HG03175 (cell line): Measurements from ENCODE around the gene IFNLR1.

Experiments used
- ATAC-seq: cut with Tn5 transposase; IDR thresholded peaks from one replicate; pipeline ENCODE4 v1.9.1; 2021; ENCODE audit warnings: mild to moderate bottlenecking, moderate library complexity; ENCODE audit not compliant: unreplicated experiment

IFNLR1 gene

DNA sequence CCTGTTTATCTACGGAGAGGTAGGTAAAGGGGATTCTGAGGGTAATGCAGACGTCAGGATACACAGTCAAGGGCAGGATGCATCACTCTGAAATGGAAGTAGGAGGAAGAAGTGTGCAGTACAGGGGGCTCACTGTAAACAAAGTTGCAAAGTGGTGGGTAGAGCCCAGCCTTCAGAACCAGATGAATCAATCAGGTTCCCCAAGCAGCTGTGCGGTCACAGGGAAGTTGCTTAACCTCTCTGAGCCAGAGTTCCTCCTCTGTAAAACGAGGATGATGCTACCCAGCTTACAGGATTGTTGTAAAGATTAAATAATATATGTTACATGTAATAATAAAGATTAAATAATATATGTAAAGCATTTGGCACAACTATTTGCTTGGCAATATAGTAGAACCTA, 61.6 kb downstream of the IFNLR1 start:
- no peak for ATAC-seq

DNA sequence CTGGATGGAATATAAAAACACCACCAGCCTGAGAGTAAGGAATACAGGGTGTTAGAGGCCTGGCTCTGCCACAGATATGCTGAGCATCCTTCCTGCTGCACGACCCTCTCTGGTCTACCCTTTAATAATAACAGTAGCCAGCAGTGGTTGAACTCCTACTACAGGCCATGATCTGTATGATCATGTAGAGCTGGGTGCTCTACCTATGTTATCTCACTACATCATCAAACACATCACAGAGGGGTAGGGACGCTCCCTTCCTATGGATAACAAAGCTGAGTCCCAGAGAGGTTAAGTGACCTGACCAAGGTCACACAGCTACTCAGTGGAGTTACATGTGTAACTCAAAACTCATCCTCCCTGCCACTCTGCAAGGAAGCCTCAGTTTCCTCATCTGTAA, 62.1 kb downstream of the IFNLR1 start:
- no peak for ATAC-seq

DNA sequence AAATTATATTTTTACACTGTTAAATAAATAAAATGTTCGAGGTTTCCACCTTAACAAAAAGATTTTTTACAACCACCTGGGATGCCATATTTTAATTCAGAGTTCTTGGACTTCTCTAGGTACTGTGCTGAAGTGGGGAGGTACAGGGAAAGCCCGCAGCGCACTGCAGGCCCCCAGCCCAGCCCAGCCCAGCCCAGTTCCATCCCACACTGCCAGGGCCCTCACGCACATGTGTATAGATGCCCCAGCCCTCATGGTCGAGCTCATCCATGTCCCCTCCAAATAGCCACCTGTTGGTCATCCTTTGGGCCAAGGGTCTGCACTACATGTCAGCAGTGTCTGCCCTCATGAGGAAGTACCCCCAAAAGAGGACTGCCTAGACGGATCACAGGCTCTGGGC, 63.5 kb downstream of the IFNLR1 start:
- ATAC-seq = no peak

DNA sequence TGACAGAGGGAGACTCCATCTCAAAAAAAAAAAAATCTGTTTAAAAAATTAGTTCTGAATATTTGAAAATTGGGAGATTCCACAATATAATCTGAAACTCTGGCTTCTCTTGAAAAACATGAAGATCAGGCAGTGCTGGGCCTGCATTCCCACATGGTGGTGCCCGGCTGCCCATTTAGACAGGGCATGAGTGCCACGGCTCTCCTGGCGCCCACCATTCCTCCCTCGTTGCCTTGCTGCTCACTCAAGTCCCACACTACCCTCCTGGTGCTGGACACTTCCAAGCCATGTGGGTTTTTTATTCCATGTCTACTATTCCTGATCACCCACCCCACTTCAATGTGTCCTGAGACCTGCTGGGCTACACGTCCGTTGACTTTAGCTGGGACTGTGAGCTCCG, 64.3 kb downstream of the IFNLR1 start:
- no peak for ATAC-seq

DNA sequence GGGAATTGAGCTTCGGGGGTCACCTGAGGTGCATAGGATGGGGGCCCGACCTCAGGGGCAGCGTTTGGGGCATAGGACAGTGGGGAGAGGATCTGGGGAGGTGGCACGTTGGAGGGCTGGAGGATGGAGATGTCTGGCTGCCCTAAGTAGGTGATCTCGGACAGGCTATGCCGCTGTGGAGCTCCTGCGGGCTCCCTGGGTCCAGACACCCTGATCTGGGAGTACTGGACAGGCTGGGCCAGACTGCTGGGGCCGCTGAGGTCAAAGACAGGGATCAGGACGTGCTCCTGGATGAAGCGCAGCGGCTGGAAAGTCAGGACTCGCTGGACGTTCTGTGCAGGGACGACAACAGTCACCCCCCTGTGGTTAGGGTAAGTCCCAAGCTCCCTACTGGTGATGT, 65.7 kb downstream of the IFNLR1 start:
- no peak for ATAC-seq

DNA sequence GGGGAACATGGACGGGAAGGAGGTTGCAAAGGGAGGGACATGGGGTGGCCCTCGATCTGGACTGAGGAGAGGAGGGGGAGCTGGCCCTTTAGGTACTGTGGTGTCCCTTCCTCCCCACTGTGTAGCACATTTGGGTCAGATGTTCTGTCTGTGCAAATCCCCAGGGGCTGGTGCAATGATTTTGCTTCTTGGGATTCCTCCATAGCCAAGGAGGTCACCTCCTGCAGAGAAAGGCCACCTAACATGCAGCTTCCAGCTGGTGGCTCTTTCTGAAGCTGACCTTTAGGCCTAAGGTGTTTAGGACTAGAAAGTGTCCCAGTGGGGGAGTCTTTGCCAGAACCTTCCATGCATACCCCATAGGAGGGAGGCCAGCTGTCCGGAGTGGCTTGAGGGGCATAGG, 66.1 kb downstream of the IFNLR1 start:
- ATAC-seq = no peak

DNA sequence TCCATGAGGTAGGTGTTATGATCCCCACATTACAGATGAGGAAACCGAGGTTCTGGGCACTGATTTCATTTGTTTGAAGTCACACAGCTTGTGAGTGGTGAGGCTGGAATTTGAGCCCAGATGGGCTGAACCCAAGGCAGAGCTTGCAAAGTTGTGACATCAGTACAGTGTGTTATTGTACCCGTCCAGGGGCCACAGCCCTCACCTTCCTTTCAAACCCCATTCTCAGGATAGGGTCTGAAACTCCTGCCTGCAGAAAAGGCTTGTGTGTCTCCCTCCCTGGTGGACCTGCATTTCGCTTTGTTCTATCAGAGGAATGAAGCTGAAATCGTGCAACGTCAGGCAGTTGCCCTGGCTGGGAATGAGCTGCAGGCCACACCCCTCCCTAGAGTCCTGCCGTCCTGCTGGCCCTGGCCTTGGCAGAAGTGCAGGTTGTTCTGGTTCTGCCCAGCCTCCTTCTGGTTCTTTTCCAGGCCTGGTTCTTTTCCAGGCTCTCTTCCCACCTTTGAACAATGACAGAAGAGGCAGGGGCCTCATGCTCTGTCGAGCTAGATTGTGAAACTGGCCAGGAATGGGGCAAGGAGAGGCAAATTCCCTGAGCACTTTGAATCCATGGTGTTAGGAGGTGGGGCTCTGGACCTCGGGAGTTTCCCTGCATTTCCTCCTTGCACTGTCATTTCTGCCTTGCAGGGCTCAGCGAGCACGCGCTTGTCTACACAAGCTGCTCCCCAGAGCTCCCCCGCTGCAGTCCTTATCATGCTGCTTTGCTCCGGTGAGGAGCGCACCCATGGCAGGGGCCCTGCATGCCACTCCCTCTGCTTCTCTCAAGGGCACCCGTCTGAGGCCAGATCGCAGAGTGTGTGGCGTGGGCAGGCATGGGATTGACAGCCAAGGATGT, 67.0 kb downstream of the IFNLR1 start:
- ATAC-seq = no peak

DNA sequence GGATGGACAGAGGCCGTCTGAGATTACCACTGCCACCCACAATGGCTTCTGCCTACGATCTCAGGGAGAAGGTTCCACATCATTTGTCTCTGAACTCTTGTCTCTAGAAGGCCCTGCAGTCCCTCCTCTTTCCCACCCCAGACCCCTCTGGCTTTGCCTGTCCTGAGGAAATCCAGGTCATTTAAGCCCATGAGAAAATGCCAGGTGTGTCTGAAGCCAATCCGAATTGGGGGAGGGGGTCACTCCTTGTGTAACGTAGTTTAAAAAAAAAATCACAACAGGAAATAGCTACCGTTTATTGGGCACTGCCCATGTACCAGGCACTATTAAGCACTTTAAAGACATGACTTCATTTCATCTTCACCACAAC, 67.6 kb downstream of the IFNLR1 start:
- ATAC-seq = no peak

DNA sequence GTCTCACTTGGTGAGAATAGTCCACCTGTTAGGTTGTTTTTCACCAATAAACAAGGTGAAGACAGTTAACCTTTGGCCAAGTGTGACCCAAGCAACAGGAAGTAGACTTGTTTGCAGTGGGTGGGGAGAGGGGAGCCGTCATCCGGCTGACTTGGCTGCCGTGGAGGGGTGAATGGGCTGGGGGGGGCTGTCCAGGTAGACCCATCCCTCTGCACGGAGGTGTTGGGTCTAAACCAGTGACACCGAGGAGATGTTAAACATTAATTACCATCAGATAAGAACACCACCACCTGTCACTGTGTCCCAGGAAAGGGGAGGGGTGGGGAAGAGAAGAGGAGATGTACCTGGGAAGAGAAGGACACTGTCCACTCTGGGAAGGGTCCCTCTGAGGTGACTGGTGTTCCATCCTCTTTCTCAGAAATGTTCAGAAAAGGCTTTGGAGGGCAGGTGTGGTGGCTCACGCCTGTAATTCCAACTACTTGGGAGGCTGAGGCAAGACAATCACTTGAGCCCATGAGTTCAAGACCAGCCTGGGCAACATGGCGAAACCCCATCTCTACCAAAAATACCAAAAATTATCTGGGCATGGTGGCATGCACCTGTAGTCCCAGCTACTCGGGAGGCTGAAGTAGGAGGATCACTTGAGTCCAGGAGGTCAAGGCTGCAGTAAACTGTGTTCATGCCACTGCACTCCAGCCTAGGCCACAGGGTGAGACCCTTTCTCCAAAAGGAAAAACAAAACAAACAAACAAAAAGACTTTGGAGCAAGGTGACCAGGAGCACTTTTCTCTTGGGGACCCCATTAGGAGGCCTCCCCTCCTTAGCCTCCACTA, 68.5 kb downstream of the IFNLR1 start:
- no peak for ATAC-seq

DNA sequence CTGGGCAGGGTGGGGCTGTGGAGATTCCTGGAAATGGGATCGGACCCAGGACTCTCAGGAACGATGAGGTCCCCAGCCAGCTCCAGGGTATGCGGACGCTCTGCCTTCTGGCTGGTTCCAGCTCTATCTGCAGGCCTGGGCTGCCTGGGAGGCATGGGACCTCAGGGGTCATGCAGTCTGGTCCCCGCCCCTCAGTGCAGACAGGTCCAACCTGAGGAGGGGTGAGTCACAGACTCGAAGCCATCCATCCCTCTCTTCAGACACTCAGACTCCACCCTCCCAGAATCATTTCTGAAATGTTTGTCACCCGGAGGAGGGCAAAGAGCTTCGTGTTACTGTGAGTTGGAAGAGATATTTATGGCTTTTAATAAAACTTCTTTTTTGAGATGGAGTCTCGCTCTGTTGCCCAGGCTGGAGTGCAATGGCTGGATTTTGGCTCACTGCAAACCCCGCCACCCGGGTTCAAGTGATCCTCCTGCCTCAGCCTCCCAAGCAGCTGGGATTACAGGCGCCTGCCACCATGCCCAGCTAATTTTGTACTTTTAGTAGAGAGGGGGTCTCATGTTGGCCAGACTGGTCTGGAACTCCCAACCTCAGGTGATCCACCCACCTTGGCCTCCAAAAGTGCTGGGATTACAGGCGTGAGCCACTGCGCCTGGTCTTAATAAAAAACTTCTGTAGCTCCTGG, 69.2 kb downstream of the IFNLR1 start:
- ATAC-seq = no peak

DNA sequence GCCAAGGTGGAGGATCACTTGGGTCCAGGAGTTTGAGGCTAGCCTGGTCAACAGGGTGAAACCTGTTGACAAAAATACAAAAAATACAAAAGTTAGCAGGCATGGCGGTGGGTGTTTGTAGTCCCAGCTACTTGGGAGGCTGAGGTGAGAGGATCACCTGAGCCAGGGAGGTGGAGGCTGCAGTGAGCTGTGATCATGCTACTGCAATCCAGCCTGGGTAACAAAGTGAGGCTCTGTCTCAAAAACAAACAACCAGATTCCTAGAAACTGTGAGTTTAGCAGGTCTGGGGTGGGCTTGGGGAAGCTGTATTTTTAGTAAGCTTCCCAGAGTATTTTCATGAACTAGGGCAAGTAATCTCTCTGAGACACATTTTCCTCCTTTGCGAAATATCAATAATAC, 70.0 kb downstream of the IFNLR1 start:
- ATAC-seq = no peak

DNA sequence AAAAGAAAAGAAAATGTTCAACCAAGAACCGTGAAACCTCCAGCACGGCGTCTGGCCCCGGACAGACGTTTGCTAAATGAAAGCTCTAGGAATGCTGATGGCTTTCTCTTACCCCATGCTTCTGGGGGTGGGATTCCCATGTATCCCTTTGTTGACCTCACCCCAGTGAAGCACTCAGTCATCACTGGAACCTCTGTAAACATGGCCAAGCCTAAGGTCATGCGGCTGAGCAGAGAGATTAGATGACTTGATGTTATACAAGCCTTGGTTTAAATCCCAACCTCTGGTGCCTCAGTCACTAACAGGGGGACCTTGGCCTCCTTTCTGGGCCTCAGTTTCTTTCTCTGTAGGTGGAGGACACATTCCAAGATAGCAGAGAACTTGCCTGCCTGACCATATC, 72.3 kb downstream of the IFNLR1 start:
- ATAC-seq = no peak

DNA sequence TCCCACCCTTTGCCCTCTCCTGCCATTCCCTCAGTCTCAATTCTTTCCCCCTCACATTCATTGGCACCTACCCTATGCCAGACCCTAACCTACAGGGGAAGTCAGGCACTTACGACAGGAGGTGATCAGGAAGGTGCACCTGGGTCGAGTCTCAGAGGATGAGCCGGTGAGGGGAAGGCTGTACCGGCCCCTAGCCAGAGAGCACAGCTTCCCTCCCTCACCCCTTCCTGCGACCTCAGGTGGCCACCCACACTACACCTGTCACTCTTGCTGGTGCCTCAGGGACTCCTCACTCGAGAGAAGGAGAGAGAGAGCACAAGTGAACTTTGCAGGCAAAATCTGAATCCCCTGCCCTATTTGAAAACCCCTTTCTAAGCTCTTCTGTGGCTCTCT, 73.5 kb downstream of the IFNLR1 start:
- ATAC-seq = no peak

DNA sequence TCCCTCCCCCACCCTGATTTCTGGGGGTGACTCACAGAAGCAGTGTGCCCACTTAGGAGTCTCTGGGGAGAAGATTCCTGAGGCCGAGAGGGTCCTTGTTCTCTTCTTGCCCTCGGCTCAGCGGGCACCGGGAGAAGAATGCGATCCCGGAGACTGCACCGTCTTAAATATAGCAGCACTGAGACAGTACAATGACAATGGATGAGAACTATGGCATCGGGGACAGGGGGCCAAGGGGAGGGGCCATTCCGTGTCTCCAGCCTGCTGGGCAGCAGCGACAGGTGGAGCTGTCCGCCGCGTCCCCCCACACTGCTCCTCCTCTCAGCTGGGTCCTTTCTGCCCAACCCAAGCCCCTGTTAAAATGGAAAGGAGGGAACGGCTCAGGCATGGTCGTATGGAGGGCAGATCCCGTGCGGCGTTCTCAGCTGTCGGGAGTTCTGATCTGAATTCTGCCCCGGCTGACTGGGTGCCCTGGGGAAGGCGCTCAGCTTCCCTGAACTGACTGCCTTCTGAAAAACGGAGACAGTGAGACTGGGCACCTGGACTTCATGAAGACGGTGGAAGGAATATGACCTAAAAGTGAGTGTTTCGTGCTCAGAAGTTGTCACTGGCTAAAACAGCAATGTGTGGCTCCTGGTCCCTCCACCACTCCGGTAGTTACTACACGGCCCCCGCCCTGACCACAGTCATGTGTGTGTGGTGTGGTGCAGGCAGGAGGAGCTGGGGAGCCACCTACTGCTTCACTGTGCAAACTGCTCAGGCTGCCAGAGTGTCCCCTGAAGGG, 74.9 kb downstream of the IFNLR1 start, which contains the start of gene MYOM3:
TSS of gene MYOM3 (minus strand) at position 140 of the 784 bp plus-strand sequence. CDS start 3,499 bp downstream, outside the sequence.
- no peak for ATAC-seq

DNA sequence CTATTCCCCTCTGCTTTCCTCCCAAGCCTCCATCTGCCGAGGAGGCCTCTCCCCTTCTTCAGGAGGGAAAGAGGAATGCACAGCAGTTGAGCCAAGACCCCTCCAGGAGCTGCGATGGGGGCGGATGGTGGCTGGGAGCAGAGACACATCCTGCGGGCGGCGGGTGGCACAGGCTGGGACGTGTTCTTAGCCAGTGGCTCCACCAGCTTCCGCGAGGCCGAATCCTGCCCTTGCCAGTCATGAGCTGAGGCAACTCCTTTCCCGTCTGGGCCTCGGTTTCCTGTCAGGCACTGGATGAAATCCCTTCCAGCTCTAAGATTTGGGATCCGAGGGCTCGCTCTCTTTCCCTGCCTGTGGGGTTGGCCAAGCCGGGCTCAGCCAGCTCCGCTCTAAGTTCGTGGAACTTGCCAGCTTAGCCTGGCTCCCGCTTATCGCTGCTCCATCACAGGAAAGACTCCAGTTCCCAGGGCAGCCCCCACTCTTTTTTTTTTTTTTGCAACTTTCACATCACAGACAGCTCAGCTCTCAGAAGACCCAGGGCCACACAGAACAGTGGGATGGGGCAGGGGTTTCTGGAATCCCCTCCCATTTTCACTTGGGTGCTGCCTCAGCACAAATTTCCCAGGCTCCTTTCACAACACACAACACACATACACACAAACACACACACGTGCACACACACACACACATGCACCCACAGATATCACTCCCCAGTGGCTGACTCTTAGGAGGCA, 75.7 kb downstream of the IFNLR1 start:
- no peak for ATAC-seq

DNA sequence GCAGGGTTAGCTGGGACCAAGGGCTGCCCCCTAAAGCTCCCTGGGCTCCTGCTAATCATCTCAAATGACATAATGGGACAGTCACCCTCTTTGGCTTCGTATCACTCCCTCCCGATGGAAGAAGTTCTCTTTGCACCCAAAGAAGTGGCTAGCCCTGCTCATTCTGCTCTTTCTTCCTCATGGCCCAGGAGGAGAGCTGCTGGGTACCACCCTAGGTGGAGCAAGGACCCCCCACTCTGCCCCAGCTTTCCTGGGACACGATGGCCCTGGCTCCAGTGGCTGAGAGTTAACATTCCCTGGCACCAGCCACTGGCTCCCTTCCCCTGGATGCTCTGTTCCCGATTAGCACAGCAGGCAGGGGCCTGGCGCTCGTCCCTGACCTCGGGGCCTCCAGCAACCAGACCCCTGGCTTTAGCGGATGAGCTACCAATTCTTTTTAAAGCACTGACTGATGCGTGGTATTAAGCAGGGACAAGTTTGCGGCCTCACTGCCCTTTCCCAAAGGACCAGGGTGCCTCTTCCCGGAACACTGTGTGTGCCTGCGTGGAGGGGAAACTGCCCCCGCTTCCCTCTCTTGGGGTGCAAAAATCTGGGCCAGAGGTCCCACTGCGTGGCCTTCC, 76.3 kb downstream of the IFNLR1 start:
- no peak for ATAC-seq

DNA sequence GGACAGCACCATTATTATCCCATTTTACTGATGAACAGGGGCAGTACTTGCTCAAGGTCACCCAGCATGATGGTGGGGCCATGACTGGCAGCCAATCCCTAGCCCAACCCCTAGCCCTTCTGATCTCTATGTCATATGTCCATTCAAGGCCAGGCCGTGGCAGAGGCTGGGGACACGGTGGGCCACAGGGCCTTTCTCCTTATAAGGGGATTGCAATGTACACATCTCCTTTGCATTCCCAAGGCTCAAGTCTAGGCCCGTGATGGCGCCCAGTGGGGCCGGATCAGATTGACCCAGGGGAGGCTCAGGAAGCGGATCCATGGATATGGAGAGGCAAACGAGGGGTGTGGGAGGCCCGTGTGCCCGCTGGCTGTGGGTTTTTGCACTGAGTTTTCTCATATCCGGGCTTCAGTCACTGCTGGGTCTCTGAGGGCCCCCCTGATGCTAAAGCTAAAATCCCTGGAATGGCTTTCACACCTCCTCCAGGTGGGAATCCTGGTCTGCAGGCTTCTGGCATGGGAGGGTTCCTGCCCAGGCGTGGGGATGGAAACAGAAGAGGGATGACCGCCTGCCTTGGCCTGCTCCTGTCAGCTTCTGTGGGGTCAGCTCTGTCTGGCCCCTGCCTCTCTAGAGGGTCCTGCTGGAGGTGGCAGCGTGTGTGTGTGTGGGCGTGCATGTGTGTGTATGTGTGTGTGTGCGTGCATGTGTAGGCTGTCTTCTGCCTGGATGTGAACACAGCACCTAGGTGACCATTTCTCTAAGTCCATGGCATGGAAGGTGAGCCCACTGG, 77.2 kb downstream of the IFNLR1 start:
- no peak for ATAC-seq

DNA sequence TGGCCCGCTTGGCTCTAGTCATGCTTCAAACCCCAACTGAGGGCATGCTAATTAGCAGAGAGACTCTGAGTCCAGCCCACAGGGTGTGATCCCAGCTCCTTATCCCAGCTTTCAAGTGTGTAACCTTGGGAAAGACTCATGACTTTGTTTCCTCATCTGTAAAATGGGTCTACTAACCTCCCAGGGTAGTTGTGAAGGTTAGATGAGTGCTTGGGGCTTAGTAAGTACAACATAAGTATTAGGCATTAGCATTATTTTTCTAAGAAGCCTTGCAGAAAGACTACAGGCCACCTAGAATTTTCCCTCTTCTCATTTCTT, 78.0 kb downstream of the IFNLR1 start:
- no peak for ATAC-seq
